PFSK-1 (cell line): Measurements from ENCODE around the gene BTLA.

ENCODE experiments used
- FOXP2 ChIP-seq: optimal IDR thresholded peaks from 2 replicates; pipeline ENCODE3; 2011; ENCODE audit warnings: borderline replicate concordance, control low read depth, inconsistent platforms; ENCODE audit not compliant: insufficient read depth; ENCODE audit errors: extremely low read length, extremely low read depth
- POLR2AphosphoS5 ChIP-seq: IDR thresholded peaks from 2 replicates; pipeline ENCODE4 v1.6.1; 2012; ENCODE audit warnings: low read depth, mild to moderate bottlenecking, control low read depth, low read length, moderate library complexity
- REST ChIP-seq, 2 experiments: IDR thresholded peaks; 2 replicates each; pipeline versions ENCODE4 v1.6.1 to v1.8.0; 2011 to 2012; ENCODE audit warnings: low read depth in 2 of 2, low read length in 2 of 2, control low read depth in 1 of 2, inconsistent platforms in 1 of 2, mild to moderate bottlenecking in 1 of 2, moderate library complexity in 1 of 2; ENCODE audit not compliant: insufficient read depth in 1 of 2
- SIN3A ChIP-seq: IDR thresholded peaks from 2 replicates; pipeline ENCODE4 v1.6.1; 2012; ENCODE audit warnings: mild to moderate bottlenecking, low read length, moderate library complexity, borderline replicate concordance; ENCODE audit not compliant: insufficient read depth
- TAF1 ChIP-seq: IDR thresholded peaks from 2 replicates; pipeline ENCODE4 v1.6.1; 2012; ENCODE audit warnings: low read length, control low read depth, borderline replicate concordance; ENCODE audit not compliant: insufficient read depth

Gene BTLA

GRCh38 chr3:112486811-112487505 is 12.3 kb downstream of the BTLA start:
- TF ChIP-seq REST (IDR thresholded peaks at IDR 0.05; ENCODE audit: insufficient read depth in 1 of 2, low read depth in 2 of 2, low read length in 2 of 2), result no peak
- TF ChIP-seq FOXP2, result no peak

- TF ChIP-seq FOXP2 (no peak), SIN3A (no peak)
Observed at GRCh38 chr3:112484352-112484751, 14.9 kb downstream of the BTLA start.

- TF ChIP-seq REST (IDR thresholded peaks at IDR 0.05; ENCODE audit: insufficient read depth in 1 of 2, low read depth in 2 of 2, low read length in 2 of 2) (no peak), POLR2AphosphoS5 (no peak)
Observed at GRCh38 chr3:112482675-112483074, 16.6 kb downstream of the BTLA start.

GRCh38 chr3:112481302-112481721 is 18.0 kb downstream of the BTLA start:
- TF ChIP-seq FOXP2, result no peak
- no peak for TF ChIP-seq TAF1
- no peak for TF ChIP-seq SIN3A

- TF ChIP-seq POLR2AphosphoS5 (no peak), SIN3A (no peak), FOXP2 (no peak), REST (IDR thresholded peaks at IDR 0.05; ENCODE audit: insufficient read depth in 1 of 2, low read depth in 2 of 2, low read length in 2 of 2) (no peak), TAF1 (no peak)
Observed at GRCh38 chr3:112477891-112478290, 21.4 kb downstream of the BTLA start.

GRCh38 chr3:112476346-112476745 is 22.9 kb downstream of the BTLA start:
- TF ChIP-seq SIN3A (no peak), FOXP2 (no peak), REST (IDR thresholded peaks at IDR 0.05; ENCODE audit: insufficient read depth in 1 of 2, low read depth in 2 of 2, low read length in 2 of 2) (no peak), POLR2AphosphoS5 (no peak), TAF1 (no peak)
